ENCODE results near the gene EDA.

Gene EDA

GRCh38 chrX:69615779-69616456, at the start of gene EDA:
EDA (plus strand) TSS chrX:69616113.
- H3K79me2 ChIP-seq (ENCODE audit: insufficient read depth, low read length) = no peaks in the 10 kb centered on the region

DNA sequence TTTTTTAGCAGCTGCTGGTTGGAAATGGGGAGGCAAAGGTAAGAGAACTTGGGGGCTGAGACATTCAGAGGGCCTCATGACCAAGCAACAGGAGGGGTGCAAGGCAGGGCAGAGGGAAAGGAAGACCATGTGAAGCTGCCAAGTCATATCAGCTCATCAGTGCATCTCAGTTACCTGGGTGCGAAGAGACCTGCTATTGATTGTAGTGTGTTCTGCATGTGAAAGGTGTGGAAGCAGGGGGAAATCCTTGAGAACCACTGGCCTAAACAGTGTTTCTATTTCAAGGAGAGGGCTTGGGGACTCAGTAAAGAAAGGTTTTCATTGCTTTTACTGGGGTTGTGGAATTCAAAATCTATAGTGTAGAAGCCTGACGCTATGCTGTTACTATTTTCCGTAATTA, 47.1 kb upstream of the EDA start:
- H4K20me1 ChIP-seq (ENCODE audit: insufficient read depth, low read length, poor library complexity, severe bottlenecking) = no peaks in the 10 kb centered on the region
- H3K9me3 ChIP-seq (ENCODE audit: insufficient read depth, low read depth, low read length) = no peaks in the 10 kb centered on the region
- TF ChIP-seq EZH2phosphoT487 (IDR thresholded peaks at IDR 0.05; ENCODE audit: borderline replicate concordance) (no peak), CTCF (conservative IDR thresholded peaks at IDR 0.05; ENCODE audit: low read length) (no peak)
- no peaks in the 10 kb centered on the region for H3K79me2 ChIP-seq (ENCODE audit: insufficient read depth, low read length)
- no peak overlapping the region for H3K9ac ChIP-seq (ENCODE audit: low read depth, low read length, poor library complexity, severe bottlenecking)
- no peaks in the 10 kb centered on the region for H3K27me3 ChIP-seq (ENCODE audit: insufficient read depth, low read length, poor library complexity, severe bottlenecking)
- no peaks in the 10 kb centered on the region for H3K9me2 ChIP-seq (replicated peaks; ENCODE audit: low read depth, low read length)
- no peaks in the 10 kb centered on the region for H3F3A ChIP-seq (ENCODE audit: low read depth)
- no peak overlapping the region for H3K4me2 ChIP-seq (ENCODE audit: low read depth, low read length, poor library complexity, severe bottlenecking)
- no peak overlapping the region for H3K4me3 ChIP-seq (ENCODE audit: low read length, poor library complexity, severe bottlenecking)
- H3K4me1 ChIP-seq (ENCODE audit: insufficient read depth, low read length, poor library complexity, severe bottlenecking) = no peaks in the 10 kb centered on the region
- H3K36me3 ChIP-seq (ENCODE audit: insufficient read depth, low read length) = no peaks in the 10 kb centered on the region
- no peak overlapping the region for H2AFZ ChIP-seq (ENCODE audit: low read length)

More at GRCh38 chrX:69615779-69616456, at the start of gene EDA:
- H3K36me3 ChIP-seq (ENCODE audit: insufficient read depth, low read length) = no peaks in the 10 kb centered on the region
- TF ChIP-seq EZH2phosphoT487 (IDR thresholded peaks at IDR 0.05; ENCODE audit: borderline replicate concordance) (no peak), CTCF (conservative IDR thresholded peaks at IDR 0.05; ENCODE audit: low read length) (no peak)
- no peak within 1 kb of the TSS for H3K9ac ChIP-seq (ENCODE audit: low read depth, low read length, poor library complexity, severe bottlenecking)
- no peak within 1 kb of the TSS for H2AFZ ChIP-seq (ENCODE audit: low read length)
- no peaks in the 10 kb centered on the region for H3F3A ChIP-seq (ENCODE audit: low read depth)
- H3K9me3 ChIP-seq (ENCODE audit: insufficient read depth, low read depth, low read length) = no peaks in the 10 kb centered on the region
- no peak within 1 kb of the TSS for H3K4me3 ChIP-seq (ENCODE audit: low read length, poor library complexity, severe bottlenecking)
- no peaks in the 10 kb centered on the region for H4K20me1 ChIP-seq (ENCODE audit: insufficient read depth, low read length, poor library complexity, severe bottlenecking)
- no peaks in the 10 kb centered on the region for H3K4me1 ChIP-seq (ENCODE audit: insufficient read depth, low read length, poor library complexity, severe bottlenecking)
- no peaks in the 10 kb centered on the region for H3K27me3 ChIP-seq (ENCODE audit: insufficient read depth, low read length, poor library complexity, severe bottlenecking)
- no peaks in the 10 kb centered on the region for H3K9me2 ChIP-seq (replicated peaks; ENCODE audit: low read depth, low read length)
- H3K4me2 ChIP-seq (ENCODE audit: low read depth, low read length, poor library complexity, severe bottlenecking) = no peak within 1 kb of the TSS

- Histone ChIP-seq H3K9me2 (replicated peaks; ENCODE audit: low read depth, low read length) (no peaks in the 10 kb centered on the region), H3K4me1 (ENCODE audit: insufficient read depth, low read length, poor library complexity, severe bottlenecking) (no peaks in the 10 kb centered on the region), H3K27me3 (ENCODE audit: insufficient read depth, low read length, poor library complexity, severe bottlenecking) (no peaks in the 10 kb centered on the region), H2AFZ (ENCODE audit: low read length) (no peak overlapping the region), H3K9me3 (ENCODE audit: insufficient read depth, low read depth, low read length) (no peaks in the 10 kb centered on the region), H3K9ac (ENCODE audit: low read depth, low read length, poor library complexity, severe bottlenecking) (no peak overlapping the region), H3K4me3 (ENCODE audit: low read length, poor library complexity, severe bottlenecking) (no peak overlapping the region), H3F3A (ENCODE audit: low read depth) (no peaks in the 10 kb centered on the region), H3K79me2 (ENCODE audit: insufficient read depth, low read length) (no peaks in the 10 kb centered on the region), H3K36me3 (ENCODE audit: insufficient read depth, low read length) (no peaks in the 10 kb centered on the region), H4K20me1 (ENCODE audit: insufficient read depth, low read length, poor library complexity, severe bottlenecking) (no peaks in the 10 kb centered on the region), H3K4me2 (ENCODE audit: low read depth, low read length, poor library complexity, severe bottlenecking) (no peak overlapping the region)
- TF ChIP-seq CTCF (conservative IDR thresholded peaks at IDR 0.05; ENCODE audit: low read length) = no peak
- no peak for TF ChIP-seq EZH2phosphoT487 (IDR thresholded peaks at IDR 0.05; ENCODE audit: borderline replicate concordance)
Observed at GRCh38 chrX:69597399-69597798, 18.5 kb upstream of the EDA start.

All from Loucy (cell line).